AG10803 (cell line): ENCODE results near the gene CCL17.
A peak's percentile ranks its signal among the peaks of the same experiment; 100 is the strongest.

Experiments
- DNase-seq: peaks from one replicate; pipeline ENCODE4 v3.0.0; 2010; ENCODE audit warnings: low read depth
- H3K4me3 ChIP-seq: 2 replicates; pipeline ENCODE4 v1.5.1; 2011; ENCODE audit warnings: mild to moderate bottlenecking, low read length, control low read depth
- CTCF ChIP-seq: conservative IDR thresholded peaks from 2 replicates; pipeline ENCODE4 v1.5.1; 2011; ENCODE audit warnings: mild to moderate bottlenecking, low read length, control low read depth, inconsistent platforms

The CCL17 gene

GRCh38 chr16:57452021-57452420 lies 47.5 kb downstream of the CCL17 start:
- H3K4me3 ChIP-seq: no peak overlapping the region
- DNase-seq: no peak
- no peak for TF ChIP-seq CTCF

- TF ChIP-seq CTCF: peak; percentile 82
- peak; percentile 86 for DNase-seq
- H3K4me3 ChIP-seq: peak within 1 kb of the TSS; percentile 92
These were observed 57.8 kb downstream of the CCL17 start, which contains the start of gene POLR2C for GRCh38 chr16:57462209-57462977. Gene POLR2C (plus strand): TSS chr16:57462679. CDS start chr16:57462725, 46 bp downstream.

GRCh38 chr16:57462978-57463362 lies 58.4 kb downstream of the CCL17 start:
- no peak for TF ChIP-seq CTCF
- DNase-seq: no peak
- H3K4me3 ChIP-seq: peak overlapping the region; percentile 92

GRCh38 chr16:57464523-57464922 lies 60.0 kb downstream of the CCL17 start:
- no peak for TF ChIP-seq CTCF
- DNase-seq: no peak
- no peak overlapping the region for H3K4me3 ChIP-seq
